C1 segment of cervical spinal cord (tissue), 14 donors: ENCODE measurements around the gene USF1.
"Not testable (repeated sequence)": the region's sequence is repeated elsewhere in the genome, so short reads cannot be mapped to it uniquely, and the experiment has no call there.

ENCODE experiments used
- DNase-seq, 14 donors: peaks; one replicate each; lab custom pipeline; 2025; lab: John Stamatoyannopoulos, UW

Gene USF1

DNA sequence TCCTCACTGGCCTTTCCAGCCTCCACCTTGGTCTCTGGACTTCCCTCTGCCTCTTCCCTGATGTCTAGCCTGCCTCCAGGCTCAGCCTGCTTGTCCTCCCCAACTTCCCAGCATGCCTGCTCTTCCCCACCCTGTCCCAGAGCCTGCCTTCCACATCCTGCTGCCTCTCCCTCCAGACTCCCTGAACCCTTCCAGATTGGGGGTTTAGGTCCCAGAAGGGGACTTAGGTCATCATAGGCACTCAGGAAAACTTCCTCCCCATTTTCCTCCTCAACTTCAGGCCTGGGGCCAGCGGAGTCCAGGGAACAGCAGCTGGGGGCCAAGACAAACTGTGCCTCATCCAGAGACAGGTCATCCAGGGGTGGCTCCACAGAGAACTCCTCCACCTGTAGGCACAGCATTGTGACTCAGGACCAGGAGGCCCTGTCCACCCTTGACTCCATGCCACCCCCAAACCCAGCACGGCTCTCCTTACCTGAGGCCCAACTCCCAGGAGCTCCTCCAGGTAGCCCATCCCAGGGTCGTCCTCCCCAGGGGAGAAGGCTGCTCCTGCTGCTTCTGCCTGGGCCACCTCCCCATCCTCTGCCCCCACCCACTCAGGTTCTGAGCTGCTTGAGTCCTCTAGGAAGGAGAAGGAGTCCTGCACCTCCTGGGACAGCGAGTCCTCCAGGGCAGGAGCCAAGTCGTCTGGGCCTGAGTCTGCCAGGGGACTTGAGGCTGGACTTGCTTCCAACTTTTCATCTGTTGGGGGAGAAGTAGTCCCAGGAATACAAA is 3.4 kb upstream of the USF1 start:
- DNase-seq, result no peak

DNA sequence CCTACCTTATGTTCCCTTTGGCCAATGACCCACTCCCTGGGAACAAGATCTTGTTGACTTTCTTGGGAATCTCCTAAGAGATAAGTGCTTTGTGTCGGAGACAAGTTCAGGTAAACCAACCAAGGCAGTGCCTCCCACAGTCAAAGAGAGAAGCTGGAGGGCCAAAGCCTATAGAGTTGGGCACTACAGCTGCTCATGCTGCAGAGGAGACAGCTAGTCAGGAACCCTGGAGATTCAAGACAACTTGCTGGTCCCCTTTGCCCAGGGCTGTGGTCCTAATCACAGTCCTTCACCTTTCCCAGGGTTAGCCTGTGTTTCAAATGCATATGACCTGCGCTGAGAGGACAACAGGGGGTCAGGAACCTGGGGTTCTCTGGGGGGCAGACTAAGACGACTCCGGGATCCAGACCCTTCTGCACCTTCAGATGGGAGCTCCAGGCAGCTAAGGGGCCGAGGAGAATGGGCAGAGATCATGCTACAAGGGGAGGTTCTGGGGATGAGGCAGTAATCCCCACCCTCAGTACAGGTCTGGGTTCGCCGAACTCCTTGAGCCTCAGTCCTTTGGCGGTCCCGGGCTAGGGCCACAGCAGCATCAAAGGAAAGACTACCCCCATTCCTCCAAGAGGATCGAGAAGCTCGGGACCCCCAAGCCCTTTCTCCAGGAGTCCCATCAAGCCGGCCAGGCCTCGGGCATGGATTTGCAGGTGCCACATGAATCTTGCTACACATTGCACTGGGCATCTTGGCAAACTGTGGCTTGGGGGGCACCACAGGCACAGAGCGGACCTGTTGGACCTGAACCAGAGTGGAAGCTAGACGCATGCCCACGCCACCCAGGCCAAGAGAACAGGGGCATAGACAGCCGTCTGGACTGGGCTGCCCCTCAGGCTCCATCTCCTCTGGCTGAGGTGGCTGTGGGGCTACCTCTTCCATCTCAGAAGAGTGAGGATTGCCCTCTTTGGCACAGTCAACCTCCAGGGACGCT is 2.0 kb upstream of the USF1 start:
- no peak for DNase-seq

DNA sequence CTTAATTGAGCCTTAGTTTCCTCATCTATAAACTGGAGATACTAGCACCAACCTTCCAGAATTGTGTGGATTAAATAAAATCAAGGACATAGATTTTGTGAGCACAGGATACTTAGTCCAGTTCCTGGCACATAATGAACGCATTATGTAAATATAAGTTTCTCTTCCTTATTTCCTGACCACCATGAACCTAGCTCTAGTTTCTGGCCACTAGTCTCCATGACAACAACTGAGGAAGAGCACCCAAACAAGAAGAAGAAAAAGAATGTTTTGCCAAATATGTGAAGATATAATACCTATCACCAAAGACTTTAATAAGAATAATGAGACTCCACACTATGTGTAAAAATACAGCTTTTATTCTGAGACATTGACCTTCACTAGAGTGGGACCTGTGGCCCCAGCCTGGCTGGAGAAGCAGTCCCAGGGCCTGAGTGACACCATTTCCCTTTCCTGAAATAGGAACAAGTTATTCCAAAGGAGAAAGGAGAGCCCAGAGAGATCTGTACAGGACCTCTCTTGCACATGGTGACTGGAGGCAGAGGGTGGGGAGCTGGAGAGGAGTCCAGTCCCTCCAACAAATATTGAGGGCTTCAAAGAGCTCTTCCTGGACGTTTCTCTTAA is 940 bp upstream of the USF1 start:
- no peak for DNase-seq

DNA sequence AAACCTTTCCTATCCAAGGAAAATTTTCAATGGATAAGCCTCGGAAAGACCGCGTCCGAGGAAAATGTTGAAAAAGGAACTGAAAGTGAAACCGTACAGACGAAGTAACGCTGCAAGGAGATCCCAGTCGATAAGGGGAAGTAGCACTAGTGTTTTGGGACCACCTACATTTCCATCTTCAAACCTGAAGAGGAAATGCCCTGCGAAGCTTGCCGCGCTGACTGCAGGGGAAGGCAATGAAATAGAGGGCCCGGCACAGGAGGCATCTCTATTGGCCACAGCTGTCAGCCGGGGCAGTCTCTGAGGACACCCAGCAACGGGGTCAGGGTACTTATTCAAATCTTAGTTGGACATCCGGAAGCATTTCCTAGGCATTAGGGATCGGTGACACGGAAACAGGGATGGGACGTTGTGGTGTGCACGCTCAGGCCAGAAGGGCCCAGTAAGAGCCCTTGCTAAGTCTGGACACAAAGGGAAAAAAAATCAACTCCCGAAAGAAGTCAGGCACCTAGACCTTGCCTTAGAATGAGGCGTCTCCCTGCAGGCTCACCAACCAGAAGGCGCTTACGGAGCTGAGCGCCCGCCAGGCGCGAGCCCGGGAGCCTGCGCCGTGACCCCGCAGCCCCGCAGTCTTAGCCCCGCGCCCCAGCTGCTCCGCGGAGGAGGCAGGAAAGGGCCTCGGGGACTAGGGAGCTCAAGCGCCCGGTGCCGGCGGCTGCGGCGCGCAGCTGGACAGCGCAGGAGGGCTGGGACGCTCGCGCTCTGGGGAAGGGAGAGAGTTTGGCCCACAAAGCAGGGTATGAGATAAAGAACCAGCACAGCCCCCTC is 655 bp downstream of the USF1 start:
- peak in 10 of 14 donors; percentile 49 to 80 (median 60) for DNase-seq

DNA sequence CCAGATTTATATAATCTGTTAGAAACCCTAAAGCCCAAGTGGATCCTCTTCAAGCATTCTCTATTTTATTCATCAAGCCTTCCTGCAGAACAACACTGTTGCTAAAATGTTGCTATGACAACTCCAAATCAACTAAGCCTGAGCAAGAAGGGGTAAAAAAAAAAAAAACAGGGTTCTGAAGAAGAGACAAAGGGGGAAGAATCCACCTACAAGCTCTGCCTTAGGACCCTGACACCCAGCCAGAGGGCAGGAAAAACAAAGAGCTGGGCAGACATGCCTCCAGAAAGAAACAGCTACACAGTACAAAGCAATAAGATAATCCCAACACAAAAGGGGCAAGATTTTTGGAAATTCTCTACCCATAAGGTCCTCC is 1.3 kb downstream of the USF1 start:
- no peak for DNase-seq

DNA sequence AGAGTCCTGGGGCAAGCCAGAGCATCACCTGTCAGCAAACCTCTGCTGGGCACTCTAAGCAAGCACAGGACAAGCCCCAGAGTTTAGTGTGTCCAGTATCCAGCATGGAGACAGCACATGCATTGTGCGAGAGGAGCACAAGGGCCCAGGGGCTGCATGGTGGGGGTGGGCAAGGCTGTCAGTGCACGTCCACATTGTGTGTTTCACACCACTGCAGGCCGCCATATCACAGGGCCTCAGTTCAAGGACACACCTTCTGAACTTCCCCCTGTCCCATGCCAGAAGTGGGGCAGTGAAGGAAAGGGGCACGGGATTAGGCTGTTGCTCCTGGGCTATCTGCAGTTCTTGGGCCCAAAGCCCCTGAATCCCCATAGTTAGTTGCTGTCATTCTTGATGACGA is 6.2 kb downstream of the USF1 start:
- no peak for DNase-seq

DNA sequence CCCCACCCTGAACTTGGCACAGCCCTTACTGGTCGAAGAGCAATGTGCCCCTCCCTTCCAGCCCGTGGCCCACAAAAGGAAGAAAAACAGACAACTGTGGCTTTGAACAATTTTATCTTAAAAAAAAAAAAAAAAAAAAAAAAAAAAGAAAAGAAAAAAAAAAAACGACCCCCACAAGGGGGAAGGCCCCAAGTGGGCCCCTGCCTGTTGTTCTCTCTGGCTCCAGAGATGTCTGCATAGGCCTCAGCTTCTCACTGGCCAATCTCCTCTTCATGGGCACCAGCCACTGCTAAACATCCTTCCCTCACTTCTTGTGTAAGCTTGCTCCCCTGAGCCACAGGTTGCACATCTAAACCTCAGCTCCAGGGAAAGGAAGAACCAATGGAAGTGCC is 6.6 kb downstream of the USF1 start:
- no peak for DNase-seq

DNA sequence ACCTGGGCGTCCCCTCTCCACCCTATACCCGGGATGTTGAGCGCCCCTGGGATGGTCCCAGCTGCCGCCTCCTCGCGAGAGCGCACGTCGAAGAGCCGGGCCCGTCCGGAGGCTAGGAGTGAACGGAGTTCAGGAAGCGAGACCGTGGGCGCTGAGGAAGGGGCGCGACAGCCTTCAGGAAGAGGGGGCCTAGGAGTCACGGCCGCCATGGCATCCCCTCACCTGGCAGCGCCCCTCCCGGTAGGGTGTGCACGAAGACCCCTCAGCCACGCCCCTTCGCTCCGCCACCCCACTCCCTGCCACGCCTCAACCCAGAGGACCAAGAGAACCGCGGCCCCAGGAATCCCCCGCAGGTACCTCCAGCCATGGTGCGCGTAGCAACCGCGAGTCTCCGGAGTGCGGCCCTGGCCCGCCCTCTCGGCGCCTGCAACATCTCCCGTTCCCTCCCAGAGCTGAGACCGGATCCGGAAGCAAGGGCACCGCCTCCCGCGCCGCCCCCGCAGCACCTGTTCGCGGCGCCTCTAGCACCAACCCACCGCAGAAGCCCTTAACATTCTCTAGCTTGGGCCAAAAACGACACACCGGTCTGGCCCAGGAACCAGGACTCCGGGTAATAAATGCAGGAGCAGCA is 7.1 kb downstream of the USF1 start, which contains the start of gene TSTD1:
TSTD1 (minus strand) TSS at position 442 of the 631 bp plus-strand sequence; CDS start at position 367, 75 bp downstream.
- peak in 1 of 14 donors; percentile 33 for DNase-seq

DNA sequence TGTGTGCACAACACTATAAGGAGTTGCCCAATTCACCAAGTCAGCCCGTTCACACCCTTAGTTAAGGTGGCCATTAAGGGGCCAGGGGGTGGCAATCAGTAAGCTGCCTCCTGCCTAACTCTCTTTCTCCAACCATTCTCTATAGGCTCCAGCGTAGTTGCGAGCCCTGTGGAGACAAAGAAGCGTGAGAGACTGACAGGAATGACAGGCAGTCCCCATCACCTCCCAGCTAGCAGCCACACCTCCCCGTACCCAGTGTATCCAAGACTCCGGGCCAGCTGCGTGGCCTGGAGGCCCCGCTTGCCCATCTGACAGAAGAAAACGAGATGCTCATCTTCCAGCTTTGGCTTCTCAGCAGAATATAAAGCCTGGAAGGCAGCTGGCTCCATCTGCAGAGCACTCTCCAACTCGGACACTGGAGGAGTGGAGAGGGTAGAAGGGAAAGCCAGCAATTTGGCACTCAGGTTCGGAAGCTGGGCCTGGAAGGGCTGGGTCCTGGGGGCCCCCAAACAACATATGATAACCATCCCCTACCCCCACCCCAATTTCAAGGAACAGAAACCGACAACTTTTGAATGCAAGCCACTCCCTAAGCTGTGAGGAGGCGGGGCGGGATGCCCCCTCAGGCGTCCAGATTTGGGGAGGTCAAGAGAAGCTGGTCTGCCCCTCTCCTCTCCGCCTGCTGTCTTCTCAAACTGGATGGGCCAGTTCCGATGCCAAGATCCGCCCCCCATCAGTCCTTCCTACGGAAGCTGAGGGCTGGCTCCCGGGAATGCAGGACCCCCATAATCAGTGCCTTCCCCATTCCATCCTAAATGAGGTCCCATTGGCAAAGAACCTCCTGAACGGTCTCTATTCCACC is 7.9 kb downstream of the USF1 start:
- DNase-seq, result no peak

DNA sequence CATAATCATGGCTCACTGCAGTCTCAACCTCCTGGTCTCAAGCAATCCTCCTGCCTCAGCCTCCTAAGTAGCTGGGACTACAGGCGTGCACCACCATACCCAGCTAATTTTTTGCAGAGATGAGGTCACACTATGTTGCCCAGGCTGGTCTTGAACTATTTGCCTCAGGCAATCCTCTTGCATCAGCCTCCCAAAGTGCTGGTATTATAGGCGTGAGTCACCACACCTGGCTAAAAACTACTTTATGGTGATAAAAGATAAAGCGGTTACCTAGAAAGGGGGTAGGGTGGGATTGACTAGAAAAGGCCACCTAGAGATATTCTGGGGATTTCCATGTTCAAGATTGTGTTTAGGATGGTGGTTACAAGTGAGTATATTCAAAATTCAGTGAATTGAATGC is 12.0 kb downstream of the USF1 start:
- no peak for DNase-seq

DNA sequence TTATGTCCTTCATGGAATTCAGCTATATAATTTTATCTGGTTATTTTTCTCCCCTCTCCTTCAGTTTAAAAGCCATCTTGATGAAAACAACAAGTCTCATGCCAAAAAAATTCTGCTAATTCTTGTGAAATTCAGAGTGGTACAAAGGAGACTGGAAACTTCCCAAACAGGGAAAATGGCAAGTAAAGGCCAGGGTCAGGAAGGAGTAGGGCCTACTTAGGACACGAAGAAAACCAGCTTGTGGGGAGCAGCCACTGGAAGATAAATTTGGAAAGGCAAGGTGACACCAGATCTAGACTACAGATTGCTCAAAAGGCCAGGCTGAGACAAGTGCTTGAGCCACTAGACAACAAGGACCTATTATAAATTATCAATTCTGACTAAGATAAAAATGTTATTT is 13.4 kb downstream of the USF1 start:
- DNase-seq, result no peak

DNA sequence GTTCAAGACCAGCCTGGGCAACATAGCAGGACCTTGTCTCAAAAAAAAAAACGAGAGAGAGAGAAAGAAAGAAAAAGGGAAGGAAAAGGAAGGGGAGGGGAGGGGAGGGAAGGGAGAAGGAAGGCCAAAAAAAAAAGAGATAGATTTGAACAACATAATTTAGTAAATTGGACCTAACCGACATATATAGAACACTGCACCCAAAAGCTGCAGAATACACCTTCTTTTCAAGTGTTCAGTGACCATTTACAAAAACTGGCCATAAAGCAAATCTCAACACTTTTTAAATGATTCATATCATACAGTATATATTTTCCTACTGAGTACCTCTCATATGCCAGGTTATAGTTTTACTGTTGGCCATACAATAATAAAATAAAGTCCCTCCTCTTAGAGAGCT is 13.9 kb downstream of the USF1 start:
- DNase-seq, result no peak

DNA sequence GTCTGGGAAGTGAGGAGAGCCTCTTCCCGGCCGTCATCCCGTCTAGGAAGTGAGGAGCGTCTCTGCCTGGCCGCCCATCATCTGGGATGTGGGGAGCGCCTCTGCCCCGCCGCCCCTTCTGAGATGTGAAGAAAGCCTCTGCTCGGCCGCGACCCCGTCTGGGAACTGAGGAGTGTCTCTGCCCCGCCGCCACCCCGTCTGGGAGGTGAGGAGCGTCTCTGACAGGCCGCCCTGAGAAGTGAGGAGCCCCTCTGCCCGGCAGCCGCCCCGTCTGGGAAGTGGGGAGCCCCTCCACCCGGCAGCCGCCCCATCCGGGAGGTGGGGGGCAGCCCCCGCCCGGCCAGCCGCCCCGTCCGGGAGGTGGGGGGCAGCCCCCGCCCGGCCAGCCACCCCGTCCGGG is 16.3 kb downstream of the USF1 start:
- not testable (repeated sequence) for DNase-seq

DNA sequence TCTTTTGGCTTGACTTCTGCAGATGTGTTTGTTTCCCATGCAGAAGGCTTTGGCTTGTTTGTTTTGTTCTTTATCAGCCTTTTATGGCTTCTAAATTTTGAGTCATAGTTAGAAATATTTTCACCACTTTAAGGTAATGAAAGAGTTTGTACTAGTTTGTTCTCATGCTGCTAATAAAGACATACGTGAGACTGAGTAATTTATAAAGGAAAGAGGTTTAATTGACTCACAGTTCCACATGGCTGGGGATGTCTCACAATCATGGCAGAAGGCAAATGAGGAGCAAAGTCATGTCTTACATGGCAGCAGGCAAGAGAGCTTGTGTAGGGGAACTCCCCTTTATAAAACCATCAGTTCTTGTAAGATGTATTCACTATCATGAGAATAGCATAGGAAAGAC is 18.8 kb downstream of the USF1 start:
- not testable (repeated sequence) for DNase-seq

DNA sequence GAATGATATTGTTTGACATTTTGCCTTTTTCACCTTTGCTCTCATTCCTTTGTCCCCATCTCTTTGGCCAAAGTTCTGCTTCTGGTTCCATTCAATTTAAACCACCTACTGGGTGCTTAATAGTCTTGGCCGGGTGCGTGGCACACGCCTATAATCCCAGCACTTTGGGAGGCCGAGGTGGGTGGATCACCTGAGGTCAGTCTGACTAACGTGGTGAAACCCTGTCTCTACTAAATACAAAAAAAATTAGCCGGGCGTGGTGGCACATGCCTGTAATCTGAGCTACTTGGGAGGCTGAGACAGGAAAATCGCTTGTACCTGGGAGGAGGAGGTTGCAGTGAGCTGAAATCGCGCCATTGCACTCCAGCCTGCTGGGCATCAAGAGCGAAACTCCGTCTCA is 23.3 kb downstream of the USF1 start:
- DNase-seq, result not testable (repeated sequence)

DNA sequence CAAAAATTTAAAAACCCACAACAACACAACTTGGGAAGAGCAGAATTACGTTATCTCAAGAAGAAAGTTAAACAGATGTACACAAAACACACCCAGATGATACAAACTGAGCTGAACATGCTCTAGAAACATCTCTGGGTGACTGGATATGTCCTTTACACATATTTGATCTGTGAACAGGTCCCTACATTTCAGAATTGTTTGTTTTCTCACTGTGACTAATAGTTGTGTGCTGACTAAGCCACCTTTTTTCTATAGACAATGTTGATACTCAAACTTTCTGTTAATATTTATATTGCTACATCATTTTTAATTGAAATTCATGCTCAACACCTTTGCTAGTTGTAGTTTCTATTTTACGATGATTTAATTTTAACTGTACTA is 23.8 kb downstream of the USF1 start:
- DNase-seq, result no peak

DNA sequence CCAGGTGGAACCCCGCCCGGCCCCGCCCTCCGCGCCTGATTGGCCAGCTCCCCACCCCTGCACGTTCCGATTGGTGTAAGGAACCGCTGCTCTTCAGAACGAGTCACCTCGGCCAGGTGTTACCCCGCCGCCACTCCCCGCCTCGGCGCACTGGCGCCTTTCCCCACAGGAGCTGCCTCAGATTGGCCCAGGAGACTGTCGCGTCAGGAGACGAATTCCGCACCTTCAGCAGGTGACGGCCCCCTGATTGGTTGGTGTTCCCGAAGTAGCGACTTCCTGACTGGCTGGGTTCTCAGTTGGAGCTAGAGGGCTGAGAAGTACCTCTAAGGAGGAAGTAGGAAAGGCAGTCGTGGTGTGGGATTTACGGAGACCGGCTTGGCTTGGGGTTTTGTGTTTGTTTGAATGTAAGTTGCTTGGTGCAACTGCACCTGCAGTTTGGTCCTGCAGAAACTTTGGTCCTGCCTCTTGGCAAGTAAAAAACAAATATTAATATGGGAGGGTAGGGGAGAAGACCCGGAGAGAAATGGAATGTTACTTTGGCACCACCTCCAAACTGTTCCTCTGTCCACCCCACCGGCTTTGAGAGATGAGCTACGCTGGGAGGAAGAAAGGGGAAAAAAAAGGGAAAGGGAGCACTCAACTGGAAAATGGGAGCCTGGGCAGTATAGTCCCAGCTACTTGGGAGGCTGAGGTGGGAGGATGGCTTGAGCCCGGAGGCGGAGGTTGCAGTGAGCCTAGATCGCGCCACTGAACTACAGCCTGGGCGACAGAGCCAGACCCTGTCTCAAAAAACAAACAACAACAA is 24.4 kb downstream of the USF1 start:
- peak in 9 of 14 donors; percentile 6 to 59 (median 29) for DNase-seq

DNA sequence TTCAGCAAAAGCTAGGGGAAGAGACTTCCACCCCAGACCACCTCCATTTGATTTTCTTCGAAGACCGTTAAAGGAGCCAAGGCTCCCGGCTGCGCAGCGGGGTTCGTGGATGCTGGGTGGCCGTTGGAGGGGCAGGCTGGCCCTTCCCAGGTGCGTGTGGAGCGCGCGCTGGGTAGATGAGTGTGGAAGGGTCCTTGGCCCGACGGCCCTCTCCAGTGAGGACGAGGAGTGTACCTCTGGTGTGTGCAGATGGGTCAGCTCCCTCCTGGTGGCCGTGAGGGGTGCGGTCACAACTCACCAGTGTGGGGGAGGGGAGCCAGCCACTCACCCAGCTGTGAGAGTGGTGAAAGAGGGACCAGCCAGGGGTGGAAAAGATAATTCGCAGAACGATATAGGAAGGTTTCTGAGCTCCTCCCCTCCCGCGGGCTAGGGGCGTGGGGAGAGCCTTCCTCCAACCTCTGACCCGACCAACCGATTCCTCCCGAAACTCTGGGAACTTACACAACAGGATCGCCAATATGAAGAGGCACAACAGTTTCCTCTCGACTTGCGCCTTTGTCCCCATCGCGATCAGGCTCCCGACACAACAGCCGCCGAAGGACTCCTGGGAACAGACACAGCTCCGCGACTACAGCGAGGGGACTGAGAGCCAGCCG is 25.1 kb downstream of the USF1 start, which contains the start of gene F11R:
F11R (minus strand) TSS at position 644 of the 656 bp plus-strand sequence; CDS start at position 565, 79 bp downstream.
- peak in 2 of 14 donors; percentile 5 to 35 for DNase-seq
